IMR-90 (cell line): ENCODE data around the gene KIF18A. TPM values are rescaled to one million over a fixed set of nuclear protein-coding genes. Genes with fewer than 3 reads are reported as not detected.

Source experiments
- ATAC-seq: fragments of 200-7000 bp; cut with Tn5 transposase; 2 replicates; pipeline ENCODE4 v1.9.1; 2020; ENCODE audit warnings: low read depth, mild to moderate bottlenecking, moderate library complexity
- BruUV-seq: library from RNA; stranded (reverse); fragments of 400-500 nt; replicated peaks from 2 replicates; lab custom pipeline; 2021; lab: Mats Ljungman, UMichigan
- CTCF ChIA-PET: fragments of 300-600 bp; formaldehyde crosslinking; extraction: SDS; loops from one replicate; lab custom pipeline; 2021; ENCODE audit warnings: antibody characterized with exemption; lab: Yijun Ruan, JAX
- POLR2A ChIA-PET: fragments of 300-600 bp; sonication (Branson Sonifier 250); formaldehyde crosslinking; loops from one replicate; lab custom pipeline; 2022; ENCODE audit warnings: antibody characterized with exemption; ENCODE audit not compliant: unreplicated experiment; lab: Charles Lee
- DNase-seq: peaks from one replicate; pipeline ENCODE4 v3.0.0; 2013
- H2AFZ ChIP-seq: replicated peaks from 2 replicates; pipeline ENCODE3; 2013; ENCODE audit warnings: low read length, mild to moderate bottlenecking; ENCODE audit not compliant: poor library complexity
- H2AK5ac ChIP-seq: 2 replicates; pipeline ENCODE4 v1.6.1; 2013; ENCODE audit warnings: low read depth, low read length, inconsistent platforms
- H2AK9ac ChIP-seq: replicated peaks from 2 replicates; pipeline ENCODE3; 2013; ENCODE audit warnings: mild to moderate bottlenecking, low read depth, low read length, moderate library complexity; ENCODE audit not compliant: poor library complexity
- H2BK120ac ChIP-seq: 2 replicates; pipeline ENCODE4 v1.6.1; 2013; ENCODE audit warnings: low read depth, low read length, inconsistent platforms
- H2BK15ac ChIP-seq: 3 replicates; pipeline ENCODE4 v1.6.1; 2013; ENCODE audit warnings: low read depth, low read length, inconsistent platforms
- H2BK20ac ChIP-seq: 2 replicates; pipeline ENCODE4 v1.6.1; 2013; ENCODE audit warnings: low read depth, mild to moderate bottlenecking, inconsistent platforms, low read length, moderate library complexity
- H2BK5ac ChIP-seq: 2 replicates; pipeline ENCODE4 v1.6.1; 2013; ENCODE audit warnings: mild to moderate bottlenecking, low read depth, low read length, inconsistent platforms; ENCODE audit not compliant: poor library complexity, severe bottlenecking
- H3K14ac ChIP-seq: replicated peaks from 2 replicates; pipeline ENCODE4 v1.6.1; 2013; ENCODE audit warnings: low read depth, low read length, inconsistent platforms
- H3K18ac ChIP-seq: 2 replicates; pipeline ENCODE4 v1.6.1; 2013; ENCODE audit warnings: low read depth, low read length, control low read depth
- H3K23ac ChIP-seq: 2 replicates; pipeline ENCODE4 v1.6.1; 2013; ENCODE audit warnings: low read depth, low read length, inconsistent platforms
- H3K27ac ChIP-seq: 2 replicates; pipeline ENCODE4 v1.5.1; 2013; ENCODE audit warnings: mild to moderate bottlenecking, control low read depth, low read length; ENCODE audit not compliant: insufficient read depth
- H3K27me3 ChIP-seq: 2 replicates; pipeline ENCODE4 v1.6.1; 2013; ENCODE audit warnings: low read length; ENCODE audit not compliant: control insufficient read depth, insufficient read depth
- H3K36me3 ChIP-seq: 2 replicates; pipeline ENCODE4 v1.6.1; 2013; ENCODE audit warnings: low read length, mixed read lengths; ENCODE audit not compliant: control insufficient read depth, insufficient read depth
- H3K4ac ChIP-seq: 2 replicates; pipeline ENCODE4 v1.6.1; 2013; ENCODE audit warnings: low read depth, low read length, inconsistent platforms
- H3K4me1 ChIP-seq: 2 replicates; pipeline ENCODE4 v1.6.1; 2013; ENCODE audit warnings: low read length, mixed read lengths; ENCODE audit not compliant: control insufficient read depth, insufficient read depth
- H3K4me2 ChIP-seq: 2 replicates; pipeline ENCODE4 v1.6.1; 2013; ENCODE audit warnings: low read depth, mild to moderate bottlenecking, control low read depth, low read length, moderate library complexity
- H3K4me3 ChIP-seq: 2 replicates; pipeline ENCODE4 v1.5.1; 2013; ENCODE audit warnings: low read depth, mild to moderate bottlenecking, control low read depth, low read length, moderate library complexity; ENCODE audit not compliant: insufficient read depth
- H3K56ac ChIP-seq: 2 replicates; pipeline ENCODE4 v1.6.1; 2013; ENCODE audit warnings: low read length, inconsistent platforms; ENCODE audit not compliant: insufficient read depth; ENCODE audit errors: extremely low read depth
- H3K79me1 ChIP-seq, 2 experiments: 2 replicates each; pipeline ENCODE4 v1.6.1; 2013; ENCODE audit warnings: low read length in 2 of 2, inconsistent platforms in 1 of 2, low read depth in 1 of 2
- H3K9ac ChIP-seq: 2 replicates; pipeline ENCODE4 v1.6.1; 2013; ENCODE audit warnings: low read depth, low read length, control low read depth
- H3K9me1 ChIP-seq: 2 replicates; pipeline ENCODE4 v1.6.1; 2013; ENCODE audit warnings: low read length, inconsistent platforms; ENCODE audit not compliant: insufficient read depth
- H3K9me3 ChIP-seq: 2 replicates; pipeline ENCODE4 v1.6.1; 2013; ENCODE audit warnings: low read length; ENCODE audit not compliant: control insufficient read depth, insufficient read depth
- H4K20me1 ChIP-seq: 2 replicates; pipeline ENCODE4 v1.6.1; 2013; ENCODE audit warnings: low read length, inconsistent platforms; ENCODE audit not compliant: insufficient read depth
- H4K5ac ChIP-seq: 2 replicates; pipeline ENCODE4 v1.6.1; 2013; ENCODE audit warnings: mild to moderate bottlenecking, low read depth, low read length, control low read depth
- H4K8ac ChIP-seq, 2 experiments: 2 replicates each; pipeline ENCODE4 v1.6.1; 2013; ENCODE audit warnings: low read depth in 2 of 2, low read length in 2 of 2, control low read depth in 1 of 2, inconsistent platforms in 1 of 2
- H4K91ac ChIP-seq: 2 replicates; pipeline ENCODE4 v1.6.1; 2013; ENCODE audit warnings: low read depth, low read length, inconsistent platforms; ENCODE audit not compliant: insufficient read depth
- CEBPB ChIP-seq: IDR thresholded peaks from 2 replicates; pipeline ENCODE4 v1.6.1; 2012; ENCODE audit warnings: low read depth, low read length, improper control_type of control experiment
- CHD1 ChIP-seq: IDR thresholded peaks from 2 replicates; pipeline ENCODE4 v1.6.1; 2012; ENCODE audit warnings: low read depth, low read length, improper control_type of control experiment
- FOS ChIP-seq: fragments of 150-350 bp; IDR thresholded peaks from 2 replicates; pipeline ENCODE4 v1.6.1; 2016; ENCODE audit warnings: low read depth, low read length
- MXI1 ChIP-seq: IDR thresholded peaks from 2 replicates; pipeline ENCODE4 v1.6.1; 2012; ENCODE audit warnings: low read depth, mild to moderate bottlenecking, low read length, moderate library complexity, borderline replicate concordance
- NFE2L2 ChIP-seq: fragments of 150-350 bp; IDR thresholded peaks from 2 replicates; pipeline ENCODE4 v1.6.1; 2016; ENCODE audit warnings: low read depth, mild to moderate bottlenecking, low read length
- POLR2A ChIP-seq: IDR thresholded peaks from 2 replicates; pipeline ENCODE4 v1.6.1; 2012; ENCODE audit warnings: mild to moderate bottlenecking, low read depth, low read length
- SMC3 ChIP-seq: fragments of 150-350 bp; IDR thresholded peaks from 2 replicates; pipeline ENCODE4 v1.6.1; 2016; ENCODE audit warnings: low read depth, mild to moderate bottlenecking, antibody characterized with exemption, low read length, moderate library complexity
- WGBS, 2 experiments: methylation state at CpG; one replicate each; pipeline versions ENCODE4 v1.1.5 to v1.1.7; 2013; ENCODE audit warnings: missing lambda C conversion rate in 2 of 2; ENCODE audit not compliant: insufficient read length in 1 of 2; ENCODE audit errors: extremely low coverage in 2 of 2; 5-methylcytosine and 5-hydroxymethylcytosine counted together
- dilution Hi-C: fragments of 300-500 bp; cut with HindIII; formaldehyde crosslinking; loops from one replicate; pipeline ENCODE4 v1.14.3; 2018; ENCODE audit warnings: low sequenced_read_pairs; ENCODE audit not compliant: unreplicated experiment
- in situ Hi-C: fragments of 300-500 bp; cut with MboI; formaldehyde crosslinking; loops from 3 replicates; pipeline ENCODE4 v1.14.3; 2019; ENCODE audit warnings: low sequenced_read_pairs, inconsistent platforms, mixed read lengths
- intact Hi-C: fragments of 100-400 bp; cut with micrococcal nuclease; formaldehyde crosslinking; loops from 2 replicates; pipeline ENCODE4 v1.10.0; 2022
- polyA plus RNA-seq, 3 experiments: library from polyadenylated mRNA; depleted of rRNA; stranded (reverse); fragments of >200 nt; gene quantifications; 2 replicates each; pipeline ENCODE4 v1.2.3, GENCODE V29; 2012; ENCODE audit warnings: low replicate concordance in 1 of 3
- total RNA-seq: library from RNA; depleted of rRNA; stranded (reverse); fragments of >200 nt; gene quantifications from 2 replicates; pipeline ENCODE4 v1.2.3, GENCODE V29; 2012
- TF ChIP-seq, protein P1 (sequence below): conservative IDR thresholded peaks from 2 replicates; pipeline ENCODE4 v1.5.1; 2012; ENCODE audit warnings: mild to moderate bottlenecking, low read depth, low read length, improper control_type of control experiment
- TF ChIP-seq, protein P2 (sequence below): fragments of 150-350 bp; IDR thresholded peaks from 2 replicates; pipeline ENCODE4 v1.6.1; 2017; ENCODE audit warnings: mild to moderate bottlenecking, antibody characterized with exemption, low read length, low read depth
- TF ChIP-seq, protein P3 (sequence below): fragments of 150-350 bp; IDR thresholded peaks from 2 replicates; pipeline ENCODE4 v1.6.1; 2016; ENCODE audit warnings: low read depth, mild to moderate bottlenecking, low read length, moderate library complexity, borderline replicate concordance

KIF18A gene
- total and polyA plus RNA-seq, 2 of the 4 experiments (the other 2 are of a cell fraction): 8.9 to 24.4 TPM

DNA sequence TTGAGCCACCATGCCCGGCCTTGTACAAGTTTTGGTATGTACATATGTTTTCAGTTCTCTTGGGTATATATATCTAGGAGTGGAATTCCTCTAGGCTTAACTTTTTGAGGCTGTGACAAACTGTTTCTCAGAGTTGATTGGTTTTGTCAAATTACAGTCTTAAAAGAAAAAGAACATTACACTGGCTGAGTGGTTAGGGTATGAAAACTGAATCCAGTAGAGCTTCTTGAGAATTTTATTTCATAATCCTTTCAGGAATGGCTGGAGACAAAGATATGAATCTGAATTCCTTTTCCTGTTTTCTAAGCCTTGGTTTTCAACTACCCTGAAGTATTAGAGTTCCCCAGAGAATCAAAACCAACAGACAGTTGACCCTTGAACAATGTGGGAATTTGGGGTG lies 6.8 kb upstream of the KIF18A start:
- H2BK120ac ChIP-seq: no peak overlapping the region
- H2BK20ac ChIP-seq: no peak overlapping the region
- no peak overlapping the region for H2AK5ac ChIP-seq
- no peak overlapping the region for H2BK5ac ChIP-seq
- ChIA-PET CTCF (no interaction called here), POLR2A (no interaction called here)
- intact Hi-C loops (loop anchor here (5.0 kb wide), 1 partner anchor 1058 kb away; no protein-coding TSS in a partner anchor), dilution Hi-C loops (no loop called here), in situ Hi-C loops (no loop called here)
- H3K4me2 ChIP-seq: no peak overlapping the region
- H3K23ac ChIP-seq: no peak overlapping the region
- H3K79me1 ChIP-seq: peaks cover 14 to 38% of the 10 kb centered on the region in 2 experiments
- peaks cover 3% of the 10 kb centered on the region; the same call in 1 of the 2 replicates for H3K9me1 ChIP-seq
- DNase-seq (no peak), ATAC-seq (no peak)
- H3K56ac ChIP-seq: no peak overlapping the region
- H3K4ac ChIP-seq: no peak overlapping the region
- BruUV-seq: no TSS peak
- no peak for TF ChIP-seq SMC3
- TF ChIP-seq, protein P1, sequence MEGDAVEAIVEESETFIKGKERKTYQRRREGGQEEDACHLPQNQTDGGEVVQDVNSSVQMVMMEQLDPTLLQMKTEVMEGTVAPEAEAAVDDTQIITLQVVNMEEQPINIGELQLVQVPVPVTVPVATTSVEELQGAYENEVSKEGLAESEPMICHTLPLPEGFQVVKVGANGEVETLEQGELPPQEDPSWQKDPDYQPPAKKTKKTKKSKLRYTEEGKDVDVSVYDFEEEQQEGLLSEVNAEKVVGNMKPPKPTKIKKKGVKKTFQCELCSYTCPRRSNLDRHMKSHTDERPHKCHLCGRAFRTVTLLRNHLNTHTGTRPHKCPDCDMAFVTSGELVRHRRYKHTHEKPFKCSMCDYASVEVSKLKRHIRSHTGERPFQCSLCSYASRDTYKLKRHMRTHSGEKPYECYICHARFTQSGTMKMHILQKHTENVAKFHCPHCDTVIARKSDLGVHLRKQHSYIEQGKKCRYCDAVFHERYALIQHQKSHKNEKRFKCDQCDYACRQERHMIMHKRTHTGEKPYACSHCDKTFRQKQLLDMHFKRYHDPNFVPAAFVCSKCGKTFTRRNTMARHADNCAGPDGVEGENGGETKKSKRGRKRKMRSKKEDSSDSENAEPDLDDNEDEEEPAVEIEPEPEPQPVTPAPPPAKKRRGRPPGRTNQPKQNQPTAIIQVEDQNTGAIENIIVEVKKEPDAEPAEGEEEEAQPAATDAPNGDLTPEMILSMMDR: no peak
- TF ChIP-seq, protein P2, sequence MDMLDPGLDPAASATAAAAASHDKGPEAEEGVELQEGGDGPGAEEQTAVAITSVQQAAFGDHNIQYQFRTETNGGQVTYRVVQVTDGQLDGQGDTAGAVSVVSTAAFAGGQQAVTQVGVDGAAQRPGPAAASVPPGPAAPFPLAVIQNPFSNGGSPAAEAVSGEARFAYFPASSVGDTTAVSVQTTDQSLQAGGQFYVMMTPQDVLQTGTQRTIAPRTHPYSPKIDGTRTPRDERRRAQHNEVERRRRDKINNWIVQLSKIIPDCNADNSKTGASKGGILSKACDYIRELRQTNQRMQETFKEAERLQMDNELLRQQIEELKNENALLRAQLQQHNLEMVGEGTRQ: no peak
- TF ChIP-seq, protein P3, sequence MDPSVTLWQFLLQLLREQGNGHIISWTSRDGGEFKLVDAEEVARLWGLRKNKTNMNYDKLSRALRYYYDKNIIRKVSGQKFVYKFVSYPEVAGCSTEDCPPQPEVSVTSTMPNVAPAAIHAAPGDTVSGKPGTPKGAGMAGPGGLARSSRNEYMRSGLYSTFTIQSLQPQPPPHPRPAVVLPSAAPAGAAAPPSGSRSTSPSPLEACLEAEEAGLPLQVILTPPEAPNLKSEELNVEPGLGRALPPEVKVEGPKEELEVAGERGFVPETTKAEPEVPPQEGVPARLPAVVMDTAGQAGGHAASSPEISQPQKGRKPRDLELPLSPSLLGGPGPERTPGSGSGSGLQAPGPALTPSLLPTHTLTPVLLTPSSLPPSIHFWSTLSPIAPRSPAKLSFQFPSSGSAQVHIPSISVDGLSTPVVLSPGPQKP: no peak
- TF ChIP-seq CEBPB: no peak
- TF ChIP-seq POLR2A: no peak
- TF ChIP-seq CHD1: no peak
- no peak for TF ChIP-seq FOS
- no peak for TF ChIP-seq NFE2L2
- TF ChIP-seq MXI1: no peak
- no peak overlapping the region for H3K18ac ChIP-seq
- no peak overlapping the region for H3K14ac ChIP-seq
- H4K8ac ChIP-seq: no peak overlapping the region
- H3K9me3 ChIP-seq: no peaks in the 10 kb centered on the region
- no CpG with 5 or more reads among the region's 1 CpG for WGBS, 2 experiments
- H3K9ac ChIP-seq: no peak overlapping the region
- no peaks in the 10 kb centered on the region; the same call in 1 of the 2 replicates for H3K4me1 ChIP-seq
- no peak overlapping the region for H4K5ac ChIP-seq
- peaks cover 3% of the 10 kb centered on the region for H3K36me3 ChIP-seq
- H2BK15ac ChIP-seq: no peak overlapping the region
- no peak overlapping the region for H4K91ac ChIP-seq
- H3K27me3 ChIP-seq: no peaks in the 10 kb centered on the region
- no peak overlapping the region for H3K4me3 ChIP-seq
- H3K27ac ChIP-seq: no peak overlapping the region
- H2AK9ac ChIP-seq: no peak overlapping the region
- H4K20me1 ChIP-seq: no peaks in the 10 kb centered on the region
- no peak overlapping the region for H2AFZ ChIP-seq
